ENCODE measurements around the gene TRIO.

Gene TRIO

DNA sequence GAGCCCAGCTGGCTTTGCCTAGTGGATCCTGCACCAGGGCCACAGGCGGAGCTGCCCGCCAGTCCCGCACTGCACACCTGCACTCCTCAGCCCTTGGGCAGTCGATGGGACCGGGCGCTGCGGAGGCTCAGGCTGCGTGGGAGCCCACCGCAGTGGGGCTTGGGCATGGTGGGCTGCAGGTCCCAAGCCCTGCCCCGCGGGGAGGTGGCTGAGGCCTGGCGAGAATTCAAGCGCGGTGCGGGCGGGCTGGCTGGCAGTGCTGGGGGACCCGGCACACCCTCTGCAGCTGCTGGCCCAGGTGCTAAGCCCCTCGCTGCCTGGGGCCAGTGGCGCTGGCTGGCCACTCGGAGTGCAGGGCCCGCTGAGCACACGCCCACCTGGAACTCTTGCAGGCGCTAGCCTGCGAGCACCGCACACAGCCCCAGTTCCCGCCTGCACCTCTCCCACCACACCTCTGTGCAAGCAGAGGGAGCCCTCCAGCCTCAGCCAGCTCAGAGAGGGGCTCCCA, 312.7 kb downstream of the TRIO start:
- H2AFZ ChIP-seq (ENCODE audit: insufficient read depth, low read length, poor library complexity): no peak overlapping the region

DNA sequence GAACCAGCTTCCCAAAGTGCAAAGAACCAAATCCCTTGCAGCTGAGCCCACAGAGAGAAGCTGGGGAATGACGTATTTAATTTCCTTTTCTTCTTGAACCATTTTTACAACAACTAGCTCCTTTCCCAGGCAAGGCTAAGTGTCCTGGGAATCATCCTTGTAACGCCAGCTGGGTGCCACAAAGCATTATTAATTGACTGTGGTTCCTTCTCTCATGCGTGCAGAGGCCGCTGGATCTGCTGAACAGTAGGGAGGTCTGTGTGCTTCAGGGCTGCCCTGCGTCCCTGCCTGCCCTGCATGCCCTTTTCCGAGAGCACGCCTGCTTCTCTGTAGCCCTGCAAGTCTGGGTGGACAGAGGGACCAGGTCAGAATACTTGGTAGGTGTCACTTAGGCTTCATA, 314.3 kb downstream of the TRIO start:
- Histone ChIP-seq H3K27me3 (ENCODE audit: insufficient read depth, low read length) (no peaks in the 10 kb centered on the region), H4K8ac (ENCODE audit: low read depth, low read length) (peak overlapping the region; percentile 36), H3K36me3 (ENCODE audit: control insufficient read depth in 1 of 2, insufficient read depth in 2 of 2, low read length in 2 of 2) (peaks cover 32 to 38% of the 10 kb centered on the region in 2 experiments), H3K4me1 (ENCODE audit: control insufficient read depth in 1 of 2, insufficient read depth in 2 of 2, low read length in 2 of 2) (peaks cover 0 to 13% of the 10 kb centered on the region in 2 experiments), H4K91ac (ENCODE audit: low read depth, low read length) (peak overlapping the region; percentile 39), H2AFZ (ENCODE audit: insufficient read depth, low read length, poor library complexity) (no peak overlapping the region), H3K18ac (ENCODE audit: low read length) (no peak overlapping the region), H3K4me3 (ENCODE audit: low read depth, low read length) (no peak overlapping the region), H2BK120ac (ENCODE audit: insufficient read depth, low read length, poor library complexity) (no peak overlapping the region), H4K12ac (ENCODE audit: low read depth, low read length) (no peak overlapping the region), H2BK5ac (ENCODE audit: low read depth, low read length, poor library complexity) (no peak overlapping the region), H2AK5ac (ENCODE audit: low read length) (no peak overlapping the region), H3K4me2 (ENCODE audit: low read length) (no peak overlapping the region), H3K23ac (ENCODE audit: low read length) (no peak overlapping the region), H3K27ac (ENCODE audit: low read depth, low read length) (peak overlapping the region; percentile 6), H3K14ac (ENCODE audit: low read length) (no peak overlapping the region), H3K79me1 (ENCODE audit: low read length) (peaks cover 2% of the 10 kb centered on the region), H3K9me3 (ENCODE audit: insufficient read depth, low read depth, low read length) (peaks cover 2% of the 10 kb centered on the region), H3K79me2 (ENCODE audit: control insufficient read depth, insufficient read depth, low read length, poor library complexity) (no peaks in the 10 kb centered on the region), H3K4ac (ENCODE audit: low read depth, low read length) (no peak overlapping the region), H2BK12ac (ENCODE audit: low read length) (no peak overlapping the region), H3K9ac (ENCODE audit: low read length) (peak overlapping the region; percentile 12)
- no peak for DNase-seq
- WGBS (ENCODE audit: extremely low coverage, insufficient coverage, insufficient read length): no CpG with 5 or more reads among the region's 7 CpGs

More for the DNA sequence above, 312.7 kb downstream of the TRIO start:
- H3K4me3 ChIP-seq (ENCODE audit: low read depth, low read length): no peak overlapping the region
- peaks cover 0 to 13% of the 10 kb centered on the region in 2 experiments for H3K4me1 ChIP-seq (ENCODE audit: control insufficient read depth in 1 of 2, insufficient read depth in 2 of 2, low read length in 2 of 2)
- H3K79me1 ChIP-seq (ENCODE audit: low read length): peaks cover 2% of the 10 kb centered on the region
- H3K4me2 ChIP-seq (ENCODE audit: low read length): no peak overlapping the region
- H4K12ac ChIP-seq (ENCODE audit: low read depth, low read length): no peak overlapping the region
- no peak overlapping the region for H4K91ac ChIP-seq (ENCODE audit: low read depth, low read length)
- no peaks in the 10 kb centered on the region for H3K27me3 ChIP-seq (ENCODE audit: insufficient read depth, low read length)
- H3K79me2 ChIP-seq (ENCODE audit: control insufficient read depth, insufficient read depth, low read length, poor library complexity): no peaks in the 10 kb centered on the region
- H4K8ac ChIP-seq (ENCODE audit: low read depth, low read length): no peak overlapping the region
- no peak overlapping the region for H3K27ac ChIP-seq (ENCODE audit: low read depth, low read length)
- H2BK5ac ChIP-seq (ENCODE audit: low read depth, low read length, poor library complexity): no peak overlapping the region
- peaks cover 29 to 32% of the 10 kb centered on the region in 2 experiments for H3K36me3 ChIP-seq (ENCODE audit: control insufficient read depth in 1 of 2, insufficient read depth in 2 of 2, low read length in 2 of 2)
- H2AK5ac ChIP-seq (ENCODE audit: low read length): no peak overlapping the region
- WGBS (ENCODE audit: extremely low coverage, insufficient coverage, insufficient read length): no CpG with 5 or more reads among the region's 26 CpGs
- H3K14ac ChIP-seq (ENCODE audit: low read length): peak overlapping the region; percentile 26
- H3K9me3 ChIP-seq (ENCODE audit: insufficient read depth, low read depth, low read length): peaks cover 2% of the 10 kb centered on the region
- no peak for DNase-seq
- H3K23ac ChIP-seq (ENCODE audit: low read length): no peak overlapping the region
- no peak overlapping the region for H3K9ac ChIP-seq (ENCODE audit: low read length)
- no peak overlapping the region for H2BK12ac ChIP-seq (ENCODE audit: low read length)
- peak overlapping the region; percentile 63 for H3K18ac ChIP-seq (ENCODE audit: low read length)
- H2BK120ac ChIP-seq (ENCODE audit: insufficient read depth, low read length, poor library complexity): no peak overlapping the region
- H3K4ac ChIP-seq (ENCODE audit: low read depth, low read length): no peak overlapping the region

DNA sequence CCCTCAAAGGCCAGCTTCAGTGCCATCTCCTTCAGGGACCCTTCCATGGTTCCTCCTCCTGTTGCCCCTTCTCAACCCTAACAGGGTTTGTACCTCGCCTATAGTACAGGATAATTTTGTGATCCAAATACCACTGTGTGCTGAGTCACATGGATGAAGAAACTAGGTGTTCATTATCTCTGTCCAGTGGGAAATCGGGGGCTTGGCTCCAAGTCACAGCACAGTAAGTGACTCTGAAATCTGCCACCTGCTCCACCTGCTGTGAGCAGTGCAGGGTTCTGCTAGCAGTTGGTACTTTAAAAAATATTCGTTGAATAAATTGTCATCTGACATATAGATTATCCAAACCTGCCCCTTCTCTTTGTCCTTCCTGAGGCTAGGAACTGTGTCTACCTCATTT, 315.3 kb downstream of the TRIO start:
- Histone ChIP-seq H3K79me1 (ENCODE audit: low read length) (peaks cover 2% of the 10 kb centered on the region), H3K4me2 (ENCODE audit: low read length) (no peak overlapping the region), H3K27me3 (ENCODE audit: insufficient read depth, low read length) (no peaks in the 10 kb centered on the region), H3K4me1 (ENCODE audit: control insufficient read depth in 1 of 2, insufficient read depth in 2 of 2, low read length in 2 of 2) (peaks cover 0 to 13% of the 10 kb centered on the region in 2 experiments), H3K9ac (ENCODE audit: low read length) (no peak overlapping the region), H4K91ac (ENCODE audit: low read depth, low read length) (no peak overlapping the region), H2AK5ac (ENCODE audit: low read length) (no peak overlapping the region), H3K27ac (ENCODE audit: low read depth, low read length) (no peak overlapping the region), H3K36me3 (ENCODE audit: control insufficient read depth in 1 of 2, insufficient read depth in 2 of 2, low read length in 2 of 2) (peaks cover 37 to 45% of the 10 kb centered on the region in 2 experiments), H4K8ac (ENCODE audit: low read depth, low read length) (no peak overlapping the region), H2BK12ac (ENCODE audit: low read length) (no peak overlapping the region), H3K4me3 (ENCODE audit: low read depth, low read length) (no peak overlapping the region), H2AFZ (ENCODE audit: insufficient read depth, low read length, poor library complexity) (no peak overlapping the region), H3K9me3 (ENCODE audit: insufficient read depth, low read depth, low read length) (peaks cover 2% of the 10 kb centered on the region), H2BK120ac (ENCODE audit: insufficient read depth, low read length, poor library complexity) (no peak overlapping the region), H2BK5ac (ENCODE audit: low read depth, low read length, poor library complexity) (no peak overlapping the region), H4K12ac (ENCODE audit: low read depth, low read length) (no peak overlapping the region), H3K14ac (ENCODE audit: low read length) (no peak overlapping the region), H3K79me2 (ENCODE audit: control insufficient read depth, insufficient read depth, low read length, poor library complexity) (no peaks in the 10 kb centered on the region), H3K18ac (ENCODE audit: low read length) (no peak overlapping the region), H3K4ac (ENCODE audit: low read depth, low read length) (no peak overlapping the region), H3K23ac (ENCODE audit: low read length) (no peak overlapping the region)
- no CpG with 5 or more reads among the region's 3 CpGs for WGBS (ENCODE audit: extremely low coverage, insufficient coverage, insufficient read length)
- no peak for DNase-seq

DNA sequence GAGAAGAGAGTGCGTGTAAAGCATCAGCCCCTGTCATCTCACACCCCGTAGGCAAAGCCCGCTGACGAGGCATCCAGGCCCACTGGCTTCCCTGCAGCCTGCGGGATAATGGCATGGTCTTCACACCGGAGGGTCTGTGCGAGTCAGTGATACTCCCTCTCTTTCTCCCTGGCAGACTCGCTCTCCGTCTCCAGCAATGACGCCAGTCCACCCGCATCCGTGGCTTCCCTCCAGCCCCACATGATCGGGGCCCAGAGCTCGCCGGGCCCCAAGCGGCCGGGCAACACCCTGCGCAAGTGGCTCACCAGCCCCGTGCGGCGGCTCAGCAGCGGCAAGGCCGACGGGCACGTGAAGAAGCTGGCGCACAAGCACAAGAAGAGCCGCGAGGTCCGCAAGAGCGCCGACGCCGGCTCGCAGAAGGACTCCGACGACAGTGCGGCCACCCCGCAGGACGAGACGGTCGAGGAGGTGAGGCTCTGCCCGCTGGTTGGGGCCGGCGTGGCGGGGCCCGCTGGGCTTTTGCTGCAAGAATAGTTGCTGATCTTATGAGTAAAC, 317.8 kb downstream of the TRIO start:
- Histone ChIP-seq H3K18ac (ENCODE audit: low read length) (no peak overlapping the region), H2AK5ac (ENCODE audit: low read length) (no peak overlapping the region), H4K12ac (ENCODE audit: low read depth, low read length) (no peak overlapping the region), H3K79me1 (ENCODE audit: low read length) (peaks cover 2% of the 10 kb centered on the region), H3K79me2 (ENCODE audit: control insufficient read depth, insufficient read depth, low read length, poor library complexity) (no peaks in the 10 kb centered on the region), H3K27me3 (ENCODE audit: insufficient read depth, low read length) (no peaks in the 10 kb centered on the region), H2AFZ (ENCODE audit: insufficient read depth, low read length, poor library complexity) (no peak overlapping the region), H3K9ac (ENCODE audit: low read length) (no peak overlapping the region), H3K4me3 (ENCODE audit: low read depth, low read length) (no peak overlapping the region), H2BK120ac (ENCODE audit: insufficient read depth, low read length, poor library complexity) (no peak overlapping the region), H4K8ac (ENCODE audit: low read depth, low read length) (no peak overlapping the region), H3K9me3 (ENCODE audit: insufficient read depth, low read depth, low read length) (peaks cover 2% of the 10 kb centered on the region), H3K14ac (ENCODE audit: low read length) (no peak overlapping the region), H2BK12ac (ENCODE audit: low read length) (no peak overlapping the region), H3K4ac (ENCODE audit: low read depth, low read length) (no peak overlapping the region), H2BK5ac (ENCODE audit: low read depth, low read length, poor library complexity) (no peak overlapping the region), H3K36me3 (ENCODE audit: control insufficient read depth in 1 of 2, insufficient read depth in 2 of 2, low read length in 2 of 2) (peaks cover 37 to 55% of the 10 kb centered on the region in 2 experiments), H3K4me1 (ENCODE audit: control insufficient read depth in 1 of 2, insufficient read depth in 2 of 2, low read length in 2 of 2) (peaks cover 0 to 13% of the 10 kb centered on the region in 2 experiments), H3K23ac (ENCODE audit: low read length) (no peak overlapping the region), H3K4me2 (ENCODE audit: low read length) (no peak overlapping the region), H3K27ac (ENCODE audit: low read depth, low read length) (no peak overlapping the region), H4K91ac (ENCODE audit: low read depth, low read length) (no peak overlapping the region)
- no peak for DNase-seq
- WGBS (ENCODE audit: extremely low coverage, insufficient coverage, insufficient read length): no CpG with 5 or more reads among the region's 46 CpGs

Measured in trophoblast cell (in vitro differentiated cells and primary cell).